HEK293T (cell line): ENCODE measurements around the gene SPEM2.
"Not testable (repeated sequence)": the region's sequence is repeated elsewhere in the genome, so short reads cannot be mapped to it uniquely, and the experiment has no call there.

Source experiments
- CTCF ChIA-PET: fragments of 350-600 bp; formaldehyde crosslinking; extraction: SDS; loops from one replicate; lab custom pipeline; 2021; ENCODE audit warnings: antibody characterized with exemption, inconsistent platforms; lab: Yijun Ruan, JAX
- POLR2A ChIA-PET: fragments of 350-600 bp; formaldehyde crosslinking; extraction: SDS; loops from one replicate; lab custom pipeline; 2020; ENCODE audit warnings: antibody characterized with exemption, inconsistent platforms; lab: Yijun Ruan, JAX
- DNase-seq: peaks from one replicate; pipeline ENCODE4 v3.0.0; 2012; ENCODE audit warnings: mixed read lengths; ENCODE audit errors: extremely low spot score
- ARNT ChIP-seq: fragments of 450-650 bp; IDR thresholded peaks from 2 replicates; pipeline ENCODE4 v1.6.1; 2017; ENCODE audit warnings: mild to moderate bottlenecking
- BHLHE40 ChIP-seq: fragments of 450-650 bp; IDR thresholded peaks from 2 replicates; pipeline ENCODE4 v1.6.1; 2016; ENCODE audit warnings: mild to moderate bottlenecking, moderate library complexity, borderline replicate concordance
- CTBP1 ChIP-seq: fragments of 450-650 bp; IDR thresholded peaks from 2 replicates; pipeline ENCODE4 v1.6.1; 2016; ENCODE audit warnings: borderline replicate concordance
- ELF4 ChIP-seq: fragments of 450-650 bp; IDR thresholded peaks from 2 replicates; pipeline ENCODE4 v1.6.1; 2017; ENCODE audit warnings: antibody characterized with exemption
- FOXA1 ChIP-seq: fragments of 450-650 bp; IDR thresholded peaks from 2 replicates; pipeline ENCODE4 v1.6.1; 2016; ENCODE audit warnings: mild to moderate bottlenecking
- FOXK2 ChIP-seq: fragments of 450-650 bp; IDR thresholded peaks from 2 replicates; pipeline ENCODE4 v1.6.1; 2016; ENCODE audit warnings: mild to moderate bottlenecking
- FOXM1 ChIP-seq: fragments of 450-650 bp; IDR thresholded peaks from 2 replicates; pipeline ENCODE4 v1.6.1; 2017; ENCODE audit warnings: mild to moderate bottlenecking, borderline replicate concordance
- HDGF ChIP-seq: fragments of 450-650 bp; IDR thresholded peaks from 2 replicates; pipeline ENCODE4 v1.6.1; 2017; ENCODE audit warnings: antibody characterized with exemption, borderline replicate concordance
- L3MBTL2 ChIP-seq: fragments of 450-650 bp; conservative IDR thresholded peaks from 2 replicates; pipeline ENCODE4 v1.6.1; 2016; ENCODE audit warnings: mild to moderate bottlenecking
- LEF1 ChIP-seq: fragments of 450-650 bp; IDR thresholded peaks from 2 replicates; pipeline ENCODE4 v1.6.1; 2017; ENCODE audit warnings: mild to moderate bottlenecking, borderline replicate concordance
- NFRKB ChIP-seq: fragments of 450-650 bp; IDR thresholded peaks from 2 replicates; pipeline ENCODE4 v1.6.1; 2016; ENCODE audit warnings: mild to moderate bottlenecking, moderate library complexity
- PKNOX1 ChIP-seq: fragments of 450-650 bp; IDR thresholded peaks from 2 replicates; pipeline ENCODE4 v1.6.1; 2016
- SP1 ChIP-seq: fragments of 450-650 bp; IDR thresholded peaks from 2 replicates; pipeline ENCODE4 v1.6.1; 2017
- SUZ12 ChIP-seq: fragments of 450-650 bp; IDR thresholded peaks from 2 replicates; pipeline ENCODE4 v1.6.1; 2016; ENCODE audit warnings: mild to moderate bottlenecking
- TARDBP ChIP-seq: fragments of 450-650 bp; IDR thresholded peaks from 2 replicates; pipeline ENCODE4 v1.6.1; 2016
- ZNF384 ChIP-seq: fragments of 450-650 bp; IDR thresholded peaks from 2 replicates; pipeline ENCODE4 v1.6.1; 2016

Gene SPEM2

DNA sequence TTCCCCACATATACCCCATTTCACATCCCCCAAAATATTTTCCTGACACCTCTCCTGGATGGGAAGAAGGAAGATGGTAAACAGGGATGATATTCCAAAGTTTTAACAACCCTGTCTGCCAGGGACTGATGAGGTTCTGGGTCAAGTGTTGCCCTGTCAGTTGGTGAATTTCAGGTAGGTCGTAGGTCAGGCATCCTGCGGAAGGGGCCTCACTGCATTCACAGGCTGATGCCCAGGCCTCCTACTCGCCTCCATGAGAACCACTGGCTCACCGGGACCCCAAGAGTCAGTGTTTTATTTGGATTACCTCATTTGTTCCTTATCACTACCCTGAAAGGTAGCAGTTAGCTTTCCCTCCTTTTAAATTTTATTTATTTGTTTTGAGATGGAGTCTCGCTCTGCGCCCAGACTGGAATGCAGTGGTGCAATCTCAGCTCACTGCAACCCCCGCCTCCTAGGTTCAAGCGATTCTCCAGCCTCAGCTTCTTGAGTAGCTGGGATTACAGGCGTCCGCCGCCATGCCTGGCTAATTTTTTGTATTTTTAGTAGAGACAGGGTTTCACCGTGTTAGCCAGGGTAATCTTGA, 43.5 kb downstream of the SPEM2 start:
- POLR2A ChIA-PET = interaction anchor here (0.9 kb wide), 1 partner anchor 15 kb away, joined by 3 read pairs; the partner anchor contains the start of gene POLR2A
- no peak for TF ChIP-seq BHLHE40
- TF ChIP-seq NFRKB = no peak
- no peak for TF ChIP-seq HDGF
- TF ChIP-seq L3MBTL2 = no peak
- TF ChIP-seq SUZ12 = no peak
- TF ChIP-seq CTBP1 = no peak
- TF ChIP-seq TARDBP = no peak
- TF ChIP-seq FOXA1 = no peak
- TF ChIP-seq ZNF384 = no peak
- no peak for TF ChIP-seq ELF4
- TF ChIP-seq SP1 = no peak
- no peak for TF ChIP-seq LEF1
- TF ChIP-seq FOXK2 = no peak
- TF ChIP-seq ARNT = no peak
- TF ChIP-seq PKNOX1 = no peak
- no peak for TF ChIP-seq FOXM1
- no peak for DNase-seq
- CTCF ChIA-PET = no interaction called here

DNA sequence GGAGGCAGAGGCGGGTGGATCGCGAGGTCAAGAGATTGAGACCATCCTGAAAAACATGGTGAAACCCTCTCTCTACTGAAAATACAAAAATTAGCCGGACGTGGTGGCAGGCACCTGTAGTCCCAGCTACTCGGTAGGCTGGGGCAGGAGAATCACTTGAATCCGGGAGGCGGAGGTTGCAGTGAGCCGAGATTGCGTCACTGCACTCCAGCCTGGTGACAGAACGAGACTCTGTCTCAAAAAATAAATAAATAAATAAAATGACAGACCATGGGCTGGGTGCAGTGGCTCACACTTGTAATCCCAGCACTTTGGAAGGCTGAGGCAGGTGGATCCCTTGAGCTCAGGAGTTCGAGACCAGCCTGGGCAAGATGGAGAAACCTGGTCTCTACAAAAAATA, 44.4 kb downstream of the SPEM2 start:
- POLR2A ChIA-PET = interaction anchor here (1.0 kb wide), 1 partner anchor 10 kb away, joined by 3 read pairs; no protein-coding TSS in a partner anchor
- CTCF ChIA-PET, DNase-seq: not testable (repeated sequence)

- POLR2A ChIA-PET = interaction anchor here (1.0 kb wide), 1 partner anchor 10 kb away, joined by 3 read pairs; no protein-coding TSS in a partner anchor
These were observed 45.1 kb downstream of the SPEM2 start for GRCh38 chr17:7470457-7470973.

GRCh38 chr17:7471729-7472128, 46.3 kb downstream of the SPEM2 start:
- no peak for DNase-seq
- POLR2A ChIA-PET = no interaction called here
- TF ChIP-seq ARNT (no peak), TARDBP (no peak), NFRKB (no peak), ELF4 (no peak), L3MBTL2 (no peak), PKNOX1 (no peak), ZNF384 (no peak), FOXA1 (no peak), FOXK2 (no peak), HDGF (no peak), CTBP1 (no peak), SUZ12 (no peak), BHLHE40 (no peak), FOXM1 (no peak), SP1 (no peak), LEF1 (no peak)
- CTCF ChIA-PET = no interaction called here

More at GRCh38 chr17:7470457-7470973, 45.1 kb downstream of the SPEM2 start:
- CTCF ChIA-PET = interaction anchor here (0.5 kb wide), 1 partner anchor 35 kb away, joined by 3 read pairs; no protein-coding TSS in a partner anchor
- not testable (repeated sequence) for DNase-seq

GRCh38 chr17:7474767-7475166, 49.4 kb downstream of the SPEM2 start:
- CTCF ChIA-PET, DNase-seq: not testable (repeated sequence)
- POLR2A ChIA-PET = interaction anchor here (8.2 kb wide), 1 partner anchor 36 kb away, joined by 55 read pairs; the partner anchor contains the start of genes FGF11 and TMEM102

DNA sequence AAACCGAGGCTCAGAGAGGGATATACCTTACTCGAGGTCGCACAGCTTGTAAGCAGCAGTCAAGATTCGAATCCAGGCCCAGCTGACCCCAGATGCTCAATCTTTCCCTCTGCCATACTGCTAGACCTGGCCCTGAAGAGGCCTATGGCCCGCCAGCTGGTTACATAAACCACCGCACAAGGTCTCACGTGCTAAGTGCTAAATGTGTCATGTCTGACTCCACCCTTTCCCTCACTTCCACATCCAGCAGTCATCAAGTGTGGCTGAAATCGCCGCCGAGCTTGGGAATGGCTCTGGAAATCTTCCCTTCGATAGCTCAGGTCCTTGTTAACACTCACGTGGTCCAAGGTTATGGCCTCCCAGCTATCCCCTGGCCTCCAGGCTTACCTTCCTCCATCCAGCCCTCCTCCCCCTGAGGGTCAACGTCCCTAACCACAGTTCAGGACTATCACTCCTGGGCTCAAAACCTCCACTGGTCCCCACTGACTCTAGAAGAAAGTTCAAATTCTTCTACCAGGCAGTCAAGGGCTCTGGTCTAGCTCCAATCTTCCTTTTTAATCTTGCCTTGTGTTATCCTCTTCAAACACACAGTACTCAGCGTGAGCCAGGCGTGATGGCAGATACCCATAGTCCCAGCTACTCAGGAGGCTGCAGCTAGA, 50.5 kb downstream of the SPEM2 start:
- TF ChIP-seq FOXA1 (no peak), FOXK2 (no peak), HDGF (no peak), NFRKB (no peak), FOXM1 (no peak), ELF4 (no peak), TARDBP (no peak), SUZ12 (no peak), BHLHE40 (no peak), SP1 (no peak)

GRCh38 chr17:7476494-7476893, 51.1 kb downstream of the SPEM2 start:
- ChIA-PET POLR2A (interaction anchor here (1.1 to 8.2 kb wide), 3 partner anchors 10 to 38 kb away, joined by 4 to 55 read pairs (median 7); partner anchors contain the start of genes FGF11 and TMEM102), CTCF (no interaction called here)
- TF ChIP-seq BHLHE40 (no peak), HDGF (no peak), ZNF384 (no peak), ARNT (no peak), PKNOX1 (no peak)
- no peak for DNase-seq

More for the DNA sequence above, 50.5 kb downstream of the SPEM2 start:
- DNase-seq = no peak
- ChIA-PET CTCF (no interaction called here), POLR2A (interaction anchor here (0.7 to 8.2 kb wide), 4 partner anchors 9 to 85 kb away, joined by 3 to 55 read pairs (median 6); partner anchors contain the start of genes FGF11 and TMEM102)
